ENCODE data around the gene SH3TC1.
A peak's percentile ranks its signal among the peaks of the same experiment; 100 is the strongest.

Gene SH3TC1

GRCh38 chr4:8198906-8199593, at the start of gene SH3TC1:
Gene SH3TC1 (plus strand): TSS chr4:8199290. CDS start chr4:8205195, 5,905 bp downstream.
- H3K27me3 ChIP-seq (ENCODE audit: control insufficient read depth, low read length), result no peaks in the 10 kb centered on the region
- peak within 1 kb of the TSS; percentile 88 for H3K4me2 ChIP-seq (ENCODE audit: low read length)
- H3K36me3 ChIP-seq (ENCODE audit: control insufficient read depth, low read length), result peaks cover 15% of the 10 kb centered on the region
- H3K4me1 ChIP-seq (ENCODE audit: control insufficient read depth, low read length), result peaks cover 89% of the 10 kb centered on the region
- no peaks in the 10 kb centered on the region for H3K9me3 ChIP-seq (ENCODE audit: control insufficient read depth, insufficient read depth, low read length)
- no peaks in the 10 kb centered on the region for H4K20me1 ChIP-seq (ENCODE audit: control insufficient read depth, insufficient read depth, low read depth, low read length)
- TF ChIP-seq EZH2phosphoT487 (IDR thresholded peaks at IDR 0.05; ENCODE audit: borderline replicate concordance, low read length) (no peak), CTCF (IDR thresholded peaks at IDR 0.05; ENCODE audit: low read depth, low read length, poor library complexity, severe bottlenecking) (no peak)
- no peaks in the 10 kb centered on the region for H3K9me2 ChIP-seq (replicated peaks; ENCODE audit: control insufficient read depth, low read length)
- H3F3A ChIP-seq (ENCODE audit: control insufficient read depth, insufficient read depth), result peaks cover 15% of the 10 kb centered on the region
- H3K4me3 ChIP-seq (ENCODE audit: low read length), result peak within 1 kb of the TSS; percentile 81
- H3K27ac ChIP-seq (ENCODE audit: low read depth, low read length), result peak within 1 kb of the TSS; percentile 94
- H3K79me2 ChIP-seq (ENCODE audit: control insufficient read depth, low read length), result peaks cover 36% of the 10 kb centered on the region

GRCh38 chr4:8149664-8150063, 49.4 kb upstream of the SH3TC1 start:
- TF ChIP-seq CTCF (IDR thresholded peaks at IDR 0.05; ENCODE audit: low read depth, low read length, poor library complexity, severe bottlenecking) (no peak), EZH2phosphoT487 (IDR thresholded peaks at IDR 0.05; ENCODE audit: borderline replicate concordance, low read length) (no peak)

GRCh38 chr4:8150152-8151090, 48.7 kb upstream of the SH3TC1 start:
- H3K4me3 ChIP-seq (ENCODE audit: low read length), result no peak overlapping the region
- no peaks in the 10 kb centered on the region for H3K9me3 ChIP-seq (ENCODE audit: control insufficient read depth, insufficient read depth, low read length)
- no peaks in the 10 kb centered on the region for H4K20me1 ChIP-seq (ENCODE audit: control insufficient read depth, insufficient read depth, low read depth, low read length)
- no peak overlapping the region for H3K4me2 ChIP-seq (ENCODE audit: low read length)
- no peaks in the 10 kb centered on the region for H3K36me3 ChIP-seq (ENCODE audit: control insufficient read depth, low read length)
- no peaks in the 10 kb centered on the region for H3F3A ChIP-seq (ENCODE audit: control insufficient read depth, insufficient read depth)
- H3K4me1 ChIP-seq (ENCODE audit: control insufficient read depth, low read length), result no peaks in the 10 kb centered on the region
- H3K9me2 ChIP-seq (replicated peaks; ENCODE audit: control insufficient read depth, low read length), result no peaks in the 10 kb centered on the region
- H3K79me2 ChIP-seq (ENCODE audit: control insufficient read depth, low read length), result no peaks in the 10 kb centered on the region
- TF ChIP-seq CTCF (IDR thresholded peaks at IDR 0.05; ENCODE audit: low read depth, low read length, poor library complexity, severe bottlenecking), result no peak
- TF ChIP-seq EZH2phosphoT487 (IDR thresholded peaks at IDR 0.05; ENCODE audit: borderline replicate concordance, low read length), result no peak
- no peaks in the 10 kb centered on the region for H3K27me3 ChIP-seq (ENCODE audit: control insufficient read depth, low read length)
- no peak overlapping the region for H3K27ac ChIP-seq (ENCODE audit: low read depth, low read length)

More at GRCh38 chr4:8149664-8150063, 49.4 kb upstream of the SH3TC1 start:
- no peaks in the 10 kb centered on the region for H3K36me3 ChIP-seq (ENCODE audit: control insufficient read depth, low read length)
- no peak overlapping the region for H3K27ac ChIP-seq (ENCODE audit: low read depth, low read length)
- H3K4me1 ChIP-seq (ENCODE audit: control insufficient read depth, low read length), result no peaks in the 10 kb centered on the region
- no peaks in the 10 kb centered on the region for H3K9me2 ChIP-seq (replicated peaks; ENCODE audit: control insufficient read depth, low read length)
- H3F3A ChIP-seq (ENCODE audit: control insufficient read depth, insufficient read depth), result no peaks in the 10 kb centered on the region
- no peaks in the 10 kb centered on the region for H3K79me2 ChIP-seq (ENCODE audit: control insufficient read depth, low read length)
- no peak overlapping the region for H3K4me2 ChIP-seq (ENCODE audit: low read length)
- H3K9me3 ChIP-seq (ENCODE audit: control insufficient read depth, insufficient read depth, low read length), result no peaks in the 10 kb centered on the region
- H4K20me1 ChIP-seq (ENCODE audit: control insufficient read depth, insufficient read depth, low read depth, low read length), result no peaks in the 10 kb centered on the region
- no peaks in the 10 kb centered on the region for H3K27me3 ChIP-seq (ENCODE audit: control insufficient read depth, low read length)
- H3K4me3 ChIP-seq (ENCODE audit: low read length), result no peak overlapping the region
